Brain pericyte (primary cell): ENCODE measurements around the gene NT5M.
"Not testable (repeated sequence)": the region's sequence is repeated elsewhere in the genome, so short reads cannot be mapped to it uniquely, and the experiment has no call there.

Experiments used
- DNase-seq: peaks from one replicate; pipeline ENCODE4 v3.0.0-alpha.2; 2012; ENCODE audit warnings: low read depth, low spot score

The NT5M gene

DNA sequence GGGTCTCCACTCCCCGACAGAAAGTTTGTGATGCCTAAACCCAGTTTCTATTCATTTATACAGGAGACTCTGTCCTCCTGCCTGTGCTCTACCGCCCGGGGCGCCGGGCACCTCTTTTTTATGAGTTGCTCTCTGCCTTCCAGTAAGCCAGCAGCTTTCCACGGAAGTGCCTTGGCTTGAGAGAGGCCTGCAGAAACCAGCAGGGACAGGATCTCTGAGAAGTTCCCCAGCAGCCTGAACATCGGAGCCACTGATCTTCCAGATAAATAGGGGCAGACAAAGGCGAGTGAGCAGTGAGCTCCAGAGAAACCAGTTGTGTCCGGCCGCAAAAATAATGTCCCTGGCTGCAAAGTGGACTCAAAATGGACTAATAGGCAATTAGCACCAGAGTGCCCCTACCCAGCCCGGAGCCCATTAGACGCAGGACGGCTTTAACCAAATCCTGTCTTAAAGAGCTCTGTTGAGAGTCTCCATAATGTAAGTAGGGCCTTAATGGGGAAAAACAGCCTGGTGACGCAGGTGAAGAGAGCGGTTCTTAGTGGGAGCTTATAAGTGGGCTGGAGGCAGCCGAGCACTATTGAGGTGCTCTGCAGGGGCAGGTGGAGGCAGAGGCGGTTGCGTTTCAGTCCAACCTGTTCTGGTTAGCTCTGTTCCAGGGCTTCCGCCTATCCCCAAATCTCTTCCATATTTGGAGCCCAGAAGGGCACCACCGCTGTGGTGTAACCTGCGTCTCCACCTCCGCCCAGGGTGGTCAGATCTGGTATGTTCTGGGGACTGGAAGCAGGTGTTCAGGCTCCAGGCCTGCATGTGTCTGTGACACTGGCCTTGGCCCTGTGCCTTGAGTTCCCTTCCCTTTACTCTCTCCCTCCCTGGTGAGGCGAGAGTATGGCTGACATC lies 74.1 kb downstream of the NT5M start:
- DNase-seq = no peak

DNA sequence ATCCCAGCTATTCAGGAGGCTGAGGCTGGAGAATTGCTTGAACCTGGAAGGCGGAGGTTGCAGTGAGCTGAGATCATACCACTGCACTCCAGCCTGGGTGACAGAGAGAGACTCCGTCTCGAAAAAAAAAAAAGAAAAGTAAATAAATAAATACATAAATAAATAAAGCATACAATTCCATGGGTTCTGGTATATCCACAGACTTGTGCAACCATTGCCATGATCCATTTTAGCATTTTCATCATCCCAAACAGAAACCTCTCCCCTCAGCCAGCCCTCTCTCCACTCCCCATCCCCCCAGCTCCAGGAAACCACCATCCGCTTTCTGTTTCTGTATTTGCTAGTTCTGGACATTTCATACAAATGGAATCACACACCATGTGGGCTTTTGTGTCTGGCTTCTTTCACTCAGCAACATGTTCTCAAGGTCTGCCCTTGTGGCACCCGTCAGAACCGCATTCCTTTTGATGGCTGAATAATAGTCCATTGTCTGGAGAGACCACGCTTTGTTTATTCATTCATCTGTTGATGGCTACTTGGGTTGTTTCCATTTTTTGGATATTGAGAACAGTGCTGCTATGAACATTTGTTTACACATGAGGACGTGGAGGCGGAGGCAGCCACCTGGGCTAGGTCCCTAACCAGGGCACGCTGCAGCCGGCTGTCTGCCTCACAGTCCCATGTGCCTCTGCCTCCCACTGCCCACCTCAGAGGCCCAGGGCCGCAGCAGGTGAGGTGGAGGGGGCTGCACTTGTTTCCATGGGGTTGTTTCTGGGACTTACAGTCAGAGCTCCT lies 76.2 kb downstream of the NT5M start:
- no peak for DNase-seq

DNA sequence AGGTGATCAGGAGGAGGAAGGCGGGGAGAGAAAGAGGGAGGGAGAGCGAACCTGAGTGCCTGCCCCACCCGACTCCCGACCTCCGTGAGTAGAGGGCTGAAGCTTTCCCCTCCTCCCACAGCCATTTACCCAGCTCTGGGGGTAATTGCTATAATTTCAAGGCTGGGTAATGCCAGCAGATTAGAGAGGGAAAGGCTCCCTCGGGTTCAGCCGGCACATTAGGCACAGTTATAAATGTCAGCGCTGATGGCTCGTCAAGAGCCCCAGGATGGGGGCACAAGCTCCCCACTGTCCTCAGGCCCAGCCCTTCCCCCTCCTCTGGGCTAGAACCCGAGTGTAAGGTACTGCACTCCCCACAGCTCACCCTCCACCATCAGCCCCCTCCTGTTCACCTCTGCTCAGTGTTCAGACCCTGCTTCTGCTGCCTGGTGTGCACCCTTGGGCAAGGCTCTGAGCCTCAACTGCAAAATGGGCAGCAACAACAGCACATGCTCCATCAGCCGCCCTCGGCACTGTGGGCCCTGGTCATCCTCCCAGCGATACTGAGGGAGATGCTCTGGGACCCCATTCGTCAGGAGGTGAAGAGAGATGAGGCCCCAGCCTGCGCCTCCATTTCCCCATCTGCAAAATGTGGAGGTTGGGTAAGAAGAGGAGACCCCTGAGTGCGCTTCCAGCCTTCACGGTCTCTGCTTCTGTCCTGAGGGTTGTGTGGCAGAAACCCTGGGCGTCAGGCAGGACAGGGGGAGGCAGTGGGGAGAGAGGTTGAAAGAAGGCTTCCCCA lies 77.2 kb downstream of the NT5M start:
- DNase-seq = no peak

DNA sequence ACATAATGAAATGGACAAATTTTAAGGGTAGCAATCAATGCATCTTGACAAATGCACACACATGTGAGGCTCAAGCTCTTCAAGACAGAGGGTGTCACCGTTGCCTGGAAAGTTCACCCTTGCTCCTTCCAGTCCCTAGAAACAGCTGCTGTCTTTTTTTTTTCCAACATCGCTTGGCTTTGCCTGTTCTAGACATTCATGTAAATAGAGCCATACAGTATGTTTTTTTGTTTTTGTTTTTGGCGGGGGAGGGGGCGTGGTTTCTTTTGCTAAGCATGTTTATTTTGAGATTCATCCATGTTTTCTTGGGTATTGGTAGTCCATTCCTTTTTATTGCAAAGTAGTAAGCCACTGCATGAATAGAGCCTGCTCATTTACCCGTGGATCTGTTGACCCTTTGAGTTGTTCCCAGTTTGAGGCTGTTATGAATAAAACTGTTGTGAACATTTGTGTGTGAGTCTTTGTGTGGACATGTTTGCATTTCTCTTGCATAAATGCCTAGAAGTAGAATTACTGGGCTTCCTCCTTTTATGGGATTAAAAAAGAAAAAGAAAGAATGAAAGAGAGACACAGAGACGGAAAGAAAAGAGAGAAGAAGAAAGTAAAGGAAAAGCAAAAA lies 78.4 kb downstream of the NT5M start:
- DNase-seq = no peak

DNA sequence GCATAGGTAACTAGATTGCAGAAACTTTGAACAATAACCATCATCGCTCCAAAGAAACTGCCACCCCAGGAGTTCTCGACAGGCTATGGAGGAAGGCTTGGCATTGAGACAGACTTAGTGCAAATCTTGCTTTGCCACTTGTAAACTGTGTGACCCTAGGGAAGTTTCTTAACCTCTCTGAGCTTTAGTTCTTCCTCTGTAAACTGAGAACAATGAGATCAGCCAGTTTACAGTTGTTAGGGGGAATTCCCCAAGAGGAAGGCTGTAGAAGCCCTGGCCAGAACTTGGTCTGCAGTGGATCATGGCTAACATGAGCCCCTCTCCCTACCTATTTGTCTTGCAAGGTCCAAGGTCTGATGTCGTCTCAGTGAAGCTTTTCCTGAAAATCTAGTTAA lies 78.9 kb downstream of the NT5M start:
- DNase-seq = no peak

DNA sequence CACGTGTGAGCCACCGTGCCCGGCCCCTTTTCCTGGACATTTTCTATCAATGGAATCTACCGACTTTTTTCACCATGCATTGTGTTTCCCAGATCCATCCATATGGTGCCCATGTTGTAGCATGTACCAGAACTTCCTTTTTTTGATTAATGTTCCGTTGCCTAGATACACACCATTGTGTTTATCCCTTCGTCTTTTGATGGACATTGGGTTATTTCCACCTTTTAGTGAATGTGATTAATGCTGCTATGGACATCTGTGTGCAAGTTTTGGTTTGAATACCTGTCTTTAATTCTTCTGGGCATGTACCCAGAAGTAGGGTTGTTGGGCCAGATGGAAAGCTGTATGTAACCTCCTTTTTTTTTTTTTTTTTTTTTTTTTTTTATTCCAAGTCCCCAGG lies 79.8 kb downstream of the NT5M start:
- no peak for DNase-seq

DNA sequence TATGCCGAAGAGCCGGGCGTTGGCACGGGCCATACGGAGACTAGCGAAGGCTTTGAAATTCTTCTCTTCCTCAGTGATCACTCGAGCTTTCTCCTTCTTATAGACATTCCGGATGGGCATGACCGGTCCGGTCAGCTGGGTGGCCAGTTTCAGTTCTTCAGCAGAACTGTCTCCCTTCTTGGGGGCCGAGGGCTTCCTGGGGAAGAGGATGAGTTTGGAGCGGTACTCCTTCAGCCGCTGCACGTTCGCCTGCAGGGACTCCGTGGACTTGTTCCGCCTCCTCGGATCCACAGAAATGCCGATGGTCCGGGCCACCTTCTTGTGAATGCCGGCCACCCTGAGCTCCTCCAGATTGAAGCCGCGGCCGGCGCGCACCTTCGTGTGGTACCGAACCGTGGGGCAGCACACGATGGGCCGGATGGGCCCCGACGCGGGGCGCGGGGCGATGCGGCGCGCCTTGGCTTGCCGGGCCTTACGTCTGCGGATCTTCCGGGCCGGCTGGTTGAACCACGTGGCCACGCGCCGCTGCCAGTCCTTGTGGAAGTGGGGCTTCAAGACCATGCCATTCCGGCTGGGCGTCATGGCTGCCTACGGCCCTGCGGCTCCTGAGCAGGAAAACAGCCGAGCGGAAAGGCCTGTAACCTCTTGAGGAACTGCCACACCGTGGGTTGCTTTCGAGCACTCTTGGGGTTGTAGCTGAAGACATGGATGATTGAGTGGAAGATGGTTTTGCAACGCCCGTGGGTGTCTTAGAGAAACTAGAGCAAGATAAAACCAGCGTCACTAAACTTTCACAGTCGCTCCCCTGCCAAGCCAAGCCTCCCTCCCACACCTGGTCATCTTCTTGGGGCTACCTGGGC lies 80.5 kb downstream of the NT5M start:
- not testable (repeated sequence) for DNase-seq

DNA sequence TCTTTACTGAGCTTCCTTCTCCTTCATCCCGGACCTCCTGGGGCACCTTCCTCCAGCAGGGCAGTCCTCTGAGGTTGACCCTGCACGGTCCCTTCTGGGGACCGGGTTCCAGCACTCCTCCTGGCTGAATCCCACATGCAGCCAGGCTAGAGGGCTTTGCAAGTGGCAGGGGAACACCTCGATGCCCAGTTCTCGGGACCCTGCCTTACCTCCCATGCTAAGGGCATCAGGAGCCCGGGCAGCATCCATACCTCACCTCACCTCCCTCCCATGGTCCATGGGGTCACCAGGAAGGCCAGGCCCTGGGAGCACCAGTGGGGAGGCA lies 81.1 kb downstream of the NT5M start:
- no peak for DNase-seq

DNA sequence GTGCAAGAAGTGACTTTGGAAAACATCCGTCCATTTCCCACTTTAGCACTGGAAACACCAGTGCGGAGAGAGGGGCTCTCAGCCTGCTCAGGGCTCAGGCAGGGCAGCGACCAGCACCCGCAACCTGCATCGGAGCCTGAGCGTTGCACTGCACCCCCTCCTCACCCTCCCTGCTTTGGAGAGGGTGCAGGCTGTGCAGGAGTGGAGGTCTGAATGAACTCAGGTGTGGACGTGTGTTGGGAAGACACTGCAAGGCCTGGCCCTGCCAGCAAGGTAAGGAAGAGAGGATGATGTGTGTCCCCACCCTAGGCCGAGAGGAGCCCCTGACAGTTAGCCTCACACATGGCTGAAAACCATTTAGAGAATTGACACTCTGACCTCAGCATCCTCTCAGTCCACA lies 81.8 kb downstream of the NT5M start:
- DNase-seq = no peak

DNA sequence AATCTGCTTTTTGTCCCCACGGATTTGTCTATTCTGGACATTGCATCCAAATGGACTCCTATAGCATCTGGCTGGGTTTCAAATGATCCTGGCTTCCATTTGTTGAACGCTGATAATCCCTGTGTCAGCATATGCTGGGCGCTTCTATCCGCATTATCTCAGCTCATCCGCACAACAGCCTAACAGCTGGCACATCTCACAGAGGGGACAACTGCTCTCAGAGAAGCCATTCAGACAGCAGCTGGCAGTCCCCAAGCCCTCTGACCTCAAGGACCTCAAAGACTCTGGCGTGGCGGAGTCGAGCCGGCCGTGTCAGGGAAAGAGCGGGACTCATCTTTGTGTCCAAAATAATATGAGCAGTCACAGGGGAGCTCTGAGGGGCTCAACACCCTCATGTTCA lies 82.3 kb downstream of the NT5M start:
- DNase-seq = no peak

DNA sequence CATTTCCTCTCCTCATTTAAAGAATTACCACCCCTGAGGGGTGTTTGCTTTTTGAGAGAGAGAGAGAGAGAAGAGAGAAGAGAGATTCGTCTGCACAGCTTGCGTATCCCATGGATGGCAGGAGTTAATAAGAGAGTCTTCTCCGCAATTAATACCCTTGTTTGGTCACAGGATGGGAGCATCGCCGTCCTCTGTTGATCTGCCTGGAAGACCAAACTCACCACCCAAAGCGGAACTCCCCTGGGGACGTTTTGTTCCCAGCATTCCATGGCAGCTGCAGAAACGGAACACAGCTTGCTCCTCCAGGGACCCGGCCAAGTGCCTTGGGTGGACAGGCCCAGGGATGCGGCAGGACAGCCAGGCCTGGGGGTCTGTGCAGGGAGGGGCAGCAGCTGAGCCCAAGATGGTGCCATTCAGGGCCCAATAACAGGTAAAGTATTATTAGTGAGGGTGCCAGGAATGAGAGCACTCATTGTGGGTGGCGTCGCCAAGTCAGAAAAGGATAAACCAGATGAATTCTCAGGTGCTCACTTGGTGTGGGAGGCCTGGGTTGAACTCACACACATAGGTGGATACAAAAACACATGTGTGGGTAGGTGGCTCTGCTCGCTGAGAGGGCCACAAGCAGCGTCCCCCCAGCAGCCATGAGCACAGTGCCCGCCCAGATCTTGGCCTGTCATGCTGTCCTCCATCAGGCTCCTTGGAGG lies 83.1 kb downstream of the NT5M start:
- DNase-seq = no peak

DNA sequence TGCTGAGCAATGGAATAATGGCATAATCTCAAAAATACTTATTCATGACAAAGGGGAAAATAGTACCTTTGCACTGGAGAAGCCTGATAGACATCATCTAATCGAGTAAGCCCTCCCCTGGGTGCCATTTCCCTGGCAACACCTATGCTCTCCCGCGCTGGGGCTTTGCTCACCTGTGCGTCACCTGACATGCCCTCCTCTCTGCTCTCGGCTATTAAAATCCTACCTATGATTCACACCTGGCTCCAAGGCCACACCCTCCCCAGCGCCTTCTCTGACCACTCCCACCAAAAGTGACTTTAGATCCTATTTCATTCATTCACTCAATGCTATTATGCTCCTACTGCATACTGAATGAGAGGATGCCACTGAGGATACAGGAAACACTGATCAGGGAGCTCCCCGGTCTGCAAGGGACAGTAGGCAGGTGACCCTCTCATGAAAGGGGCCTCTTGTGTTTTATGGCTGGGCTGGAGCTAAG lies 83.9 kb downstream of the NT5M start:
- no peak for DNase-seq

DNA sequence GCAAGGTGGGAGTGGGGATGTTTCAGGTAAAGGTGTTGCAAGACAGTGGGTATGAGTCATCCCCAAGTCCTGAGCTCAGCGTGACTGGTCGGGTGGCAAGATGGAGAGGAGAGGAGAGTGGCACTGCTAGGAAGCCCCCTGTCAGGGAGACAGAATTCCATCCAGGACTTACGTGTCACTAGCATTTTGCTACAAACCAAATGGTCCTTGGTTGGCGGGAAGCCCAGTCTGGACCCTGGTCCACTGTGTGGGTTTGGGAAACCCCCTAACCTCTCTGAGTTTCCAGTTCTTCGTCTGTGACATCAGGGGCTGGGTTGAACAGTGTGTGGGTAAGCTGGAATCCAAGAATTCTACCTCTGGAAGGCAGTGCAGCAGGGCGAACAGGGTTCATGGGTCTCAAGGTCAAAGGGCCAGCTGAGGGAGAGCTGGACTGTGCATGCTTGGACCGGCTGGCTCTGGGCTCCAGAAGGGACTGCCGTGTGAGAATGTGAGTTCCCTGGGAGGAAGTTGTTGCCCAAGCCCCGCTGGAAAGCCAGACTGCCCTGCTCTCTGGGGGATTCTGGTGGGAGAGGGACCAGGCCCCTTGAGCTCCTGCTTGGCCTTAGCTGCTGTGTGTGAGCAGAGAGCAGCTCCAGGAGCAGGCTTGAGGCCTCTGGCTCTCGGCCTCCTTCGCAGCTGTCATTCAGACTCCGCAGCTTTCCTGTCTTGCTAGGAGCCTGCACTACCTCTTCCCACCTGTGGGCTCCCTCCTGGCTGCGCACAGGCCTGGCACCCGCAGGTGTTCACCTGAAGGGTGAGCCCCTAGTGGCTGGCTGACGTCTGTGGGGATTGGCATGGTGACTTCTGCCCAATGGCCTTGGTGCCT lies 84.6 kb downstream of the NT5M start:
- no peak for DNase-seq

DNA sequence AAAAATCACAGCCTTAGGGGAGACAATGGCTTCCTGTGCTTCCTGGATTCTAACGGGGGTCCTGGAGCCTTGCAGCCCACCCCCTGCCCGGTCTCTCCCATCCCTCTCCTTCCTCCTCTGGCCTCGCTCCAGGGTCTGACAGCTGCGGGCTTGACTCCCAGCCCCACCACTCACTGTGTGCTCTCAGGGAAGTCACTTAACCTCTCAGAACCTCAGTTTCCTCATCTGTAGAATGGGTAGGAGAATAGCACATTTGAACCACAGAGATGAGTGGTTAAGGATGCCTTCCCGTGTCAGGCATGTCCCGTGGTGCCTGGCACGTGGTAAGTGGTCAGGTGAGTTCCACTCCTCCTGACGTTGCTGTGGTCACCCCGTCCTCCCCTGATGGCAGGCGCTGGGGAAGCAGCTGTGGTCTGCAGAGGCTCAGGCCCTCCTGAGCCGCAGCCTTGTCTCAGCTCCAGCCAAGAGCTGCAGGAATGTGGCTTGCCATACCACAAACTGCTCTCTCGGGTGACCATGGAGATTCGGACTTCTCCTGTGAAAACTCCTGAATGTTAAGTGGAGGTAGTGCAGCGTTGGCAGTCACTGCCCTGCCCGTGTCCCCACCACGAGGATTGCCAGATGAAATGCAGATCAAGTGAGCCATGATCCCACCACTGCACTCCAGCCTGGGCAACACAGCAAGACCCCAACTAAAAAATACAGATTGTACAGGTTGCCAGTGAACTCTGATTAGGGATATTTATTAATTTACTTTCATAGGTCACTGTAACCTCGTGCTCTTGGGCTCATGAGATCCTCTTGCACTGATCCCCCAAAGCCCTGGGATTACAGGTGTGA lies 85.7 kb downstream of the NT5M start:
- DNase-seq = no peak

DNA sequence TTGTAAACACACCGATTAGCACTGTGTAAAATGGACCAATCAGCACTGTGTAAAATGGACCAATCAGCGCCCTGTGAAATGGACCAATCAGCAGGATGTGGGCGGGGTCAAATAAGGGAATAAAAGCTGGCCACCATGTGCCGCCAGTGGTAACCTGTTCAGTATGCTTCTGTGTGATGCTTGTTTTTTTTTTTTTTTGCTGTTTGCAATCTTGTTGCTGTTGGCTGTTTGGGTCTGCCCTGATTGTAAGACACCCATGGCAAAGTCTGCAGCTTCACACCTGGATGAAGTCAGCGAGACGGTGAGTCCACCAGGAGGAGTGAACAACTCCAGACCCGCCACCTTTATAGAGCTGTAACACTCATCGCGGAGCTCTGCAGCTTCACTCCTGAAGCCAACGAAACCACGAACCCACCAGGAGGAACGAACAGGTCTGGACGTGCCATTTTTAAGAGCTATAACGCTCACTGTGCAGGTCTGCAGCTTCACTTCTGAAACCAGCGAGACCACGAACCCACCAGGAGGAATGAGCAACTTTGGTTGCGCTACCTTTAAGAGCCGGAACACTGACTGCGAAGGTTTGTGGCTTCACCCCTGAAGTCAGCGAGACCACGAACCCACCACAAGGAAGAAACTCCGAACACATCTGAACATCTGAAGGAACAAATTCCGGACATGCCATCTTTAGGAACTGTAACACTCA lies 88.6 kb downstream of the NT5M start:
- DNase-seq = no peak

DNA sequence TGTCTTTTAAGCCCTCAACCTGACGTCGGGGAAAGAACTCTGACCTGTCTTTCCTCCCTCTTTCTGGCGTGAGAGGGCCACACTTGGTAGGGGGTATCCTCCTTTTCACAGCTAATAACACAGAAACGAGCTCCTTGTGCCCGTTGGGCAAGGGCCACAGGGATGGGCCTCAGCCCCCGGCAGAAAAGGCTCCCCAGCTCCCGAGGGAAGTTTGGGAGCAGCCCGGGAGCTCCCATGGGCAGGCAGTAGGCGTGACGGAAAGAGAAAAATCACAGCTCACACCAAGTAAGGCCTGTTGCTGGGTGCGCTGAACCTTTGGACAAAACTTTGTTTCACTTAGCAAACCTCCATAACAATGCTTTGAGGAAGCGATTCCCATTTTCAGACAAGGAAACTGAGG lies 90.8 kb downstream of the NT5M start:
- DNase-seq = no peak

DNA sequence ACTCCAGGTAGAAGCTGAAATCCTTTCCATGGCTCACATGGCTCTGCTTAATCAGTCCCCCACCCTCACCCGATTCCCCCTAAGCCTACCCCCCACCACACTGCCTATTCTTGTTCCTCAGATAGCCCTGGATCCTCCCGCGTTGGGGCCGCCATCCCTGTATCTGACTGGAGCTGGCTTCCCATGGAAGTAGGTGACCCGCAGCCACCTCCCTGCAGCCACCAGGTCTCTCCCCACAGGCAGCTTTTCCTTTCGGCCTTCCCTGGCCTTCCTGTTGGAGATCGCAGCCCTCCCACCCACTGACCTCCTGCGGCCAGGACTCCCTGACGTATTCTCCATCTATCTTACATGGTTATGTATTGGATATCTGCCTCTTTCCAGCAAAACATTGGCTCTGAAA lies 91.3 kb downstream of the NT5M start:
- DNase-seq = no peak
